Measurements from ENCODE around the gene GCSAML. TPM values are rescaled to one million over a fixed set of nuclear protein-coding genes. Genes with fewer than 3 reads are reported as not detected.

The GCSAML gene
- total and polyA plus RNA-seq, 9 of the 15 experiments (the other 6 are each of a cell fraction or from before 2014, with no cell fraction given): 0.01 TPM; not detected in 8

DNA sequence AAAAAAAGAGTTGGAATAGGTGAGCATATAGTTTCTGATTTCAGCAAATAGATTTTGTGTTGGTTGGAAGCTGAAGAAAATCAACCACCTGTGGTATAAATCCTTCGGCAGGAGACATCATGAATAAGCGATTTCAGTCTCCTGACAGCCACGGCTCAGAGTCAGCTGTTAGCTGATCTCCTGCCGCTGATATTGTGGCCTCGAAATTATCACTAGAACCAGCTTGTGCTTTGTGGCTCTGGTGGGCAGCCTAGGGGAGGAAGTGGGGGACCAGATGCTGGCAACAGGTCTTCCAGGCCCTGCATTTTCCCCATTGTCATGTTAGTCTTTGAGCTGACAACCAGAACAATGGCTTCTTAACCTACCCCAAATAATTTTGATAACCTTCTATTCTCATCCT, 842 bp upstream of the GCSAML start (continued):
- TF ChIP-seq HDGF (IDR thresholded peaks at IDR 0.05) (no peak), ZNF431 (CRISPR knock-in tag; IDR thresholded peaks at IDR 0.05) (no peak), SRSF9 (IDR thresholded peaks at IDR 0.05; ENCODE audit: borderline replicate concordance, low read depth, low read length) (no peak), EZH2 (IDR thresholded peaks at IDR 0.05; ENCODE audit: borderline replicate concordance, low read depth, low read length) (no peak), MCM7 (IDR thresholded peaks at IDR 0.05) (no peak), TGIF2 (CRISPR knock-in tag; IDR thresholded peaks at IDR 0.05) (no peak), SP2 (IDR thresholded peaks at IDR 0.05; ENCODE audit: extremely low read depth, low read depth, low read length, poor library complexity, severe bottlenecking) (no peak), HMG20B (CRISPR knock-in tag; IDR thresholded peaks at IDR 0.05) (no peak), MAFG (tag; conservative IDR thresholded peaks at IDR 0.05) (peak; percentile 39; the same call in 1 of the 2 replicates), EHMT2 (IDR thresholded peaks at IDR 0.05) (no peak), MCM3 (IDR thresholded peaks at IDR 0.05) (no peak), ELF1 (tag; IDR thresholded peaks at IDR 0.05) (no peak), RCOR1 (IDR thresholded peaks at IDR 0.05; ENCODE audit: borderline replicate concordance in 1 of 2, low read depth in 2 of 2, low read length in 2 of 2) (no peak)
- TF ChIP-seq, protein P1, sequence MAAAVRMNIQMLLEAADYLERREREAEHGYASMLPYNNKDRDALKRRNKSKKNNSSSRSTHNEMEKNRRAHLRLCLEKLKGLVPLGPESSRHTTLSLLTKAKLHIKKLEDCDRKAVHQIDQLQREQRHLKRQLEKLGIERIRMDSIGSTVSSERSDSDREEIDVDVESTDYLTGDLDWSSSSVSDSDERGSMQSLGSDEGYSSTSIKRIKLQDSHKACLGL (CRISPR knock-in tag; IDR thresholded peaks at IDR 0.05; ENCODE audit: borderline replicate concordance, poor library complexity, severe bottlenecking): no peak
- TF ChIP-seq, protein P2, sequence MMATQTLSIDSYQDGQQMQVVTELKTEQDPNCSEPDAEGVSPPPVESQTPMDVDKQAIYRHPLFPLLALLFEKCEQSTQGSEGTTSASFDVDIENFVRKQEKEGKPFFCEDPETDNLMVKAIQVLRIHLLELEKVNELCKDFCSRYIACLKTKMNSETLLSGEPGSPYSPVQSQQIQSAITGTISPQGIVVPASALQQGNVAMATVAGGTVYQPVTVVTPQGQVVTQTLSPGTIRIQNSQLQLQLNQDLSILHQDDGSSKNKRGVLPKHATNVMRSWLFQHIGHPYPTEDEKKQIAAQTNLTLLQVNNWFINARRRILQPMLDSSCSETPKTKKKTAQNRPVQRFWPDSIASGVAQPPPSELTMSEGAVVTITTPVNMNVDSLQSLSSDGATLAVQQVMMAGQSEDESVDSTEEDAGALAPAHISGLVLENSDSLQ (IDR thresholded peaks at IDR 0.05): peak; percentile 66
- TF ChIP-seq, protein P3, sequence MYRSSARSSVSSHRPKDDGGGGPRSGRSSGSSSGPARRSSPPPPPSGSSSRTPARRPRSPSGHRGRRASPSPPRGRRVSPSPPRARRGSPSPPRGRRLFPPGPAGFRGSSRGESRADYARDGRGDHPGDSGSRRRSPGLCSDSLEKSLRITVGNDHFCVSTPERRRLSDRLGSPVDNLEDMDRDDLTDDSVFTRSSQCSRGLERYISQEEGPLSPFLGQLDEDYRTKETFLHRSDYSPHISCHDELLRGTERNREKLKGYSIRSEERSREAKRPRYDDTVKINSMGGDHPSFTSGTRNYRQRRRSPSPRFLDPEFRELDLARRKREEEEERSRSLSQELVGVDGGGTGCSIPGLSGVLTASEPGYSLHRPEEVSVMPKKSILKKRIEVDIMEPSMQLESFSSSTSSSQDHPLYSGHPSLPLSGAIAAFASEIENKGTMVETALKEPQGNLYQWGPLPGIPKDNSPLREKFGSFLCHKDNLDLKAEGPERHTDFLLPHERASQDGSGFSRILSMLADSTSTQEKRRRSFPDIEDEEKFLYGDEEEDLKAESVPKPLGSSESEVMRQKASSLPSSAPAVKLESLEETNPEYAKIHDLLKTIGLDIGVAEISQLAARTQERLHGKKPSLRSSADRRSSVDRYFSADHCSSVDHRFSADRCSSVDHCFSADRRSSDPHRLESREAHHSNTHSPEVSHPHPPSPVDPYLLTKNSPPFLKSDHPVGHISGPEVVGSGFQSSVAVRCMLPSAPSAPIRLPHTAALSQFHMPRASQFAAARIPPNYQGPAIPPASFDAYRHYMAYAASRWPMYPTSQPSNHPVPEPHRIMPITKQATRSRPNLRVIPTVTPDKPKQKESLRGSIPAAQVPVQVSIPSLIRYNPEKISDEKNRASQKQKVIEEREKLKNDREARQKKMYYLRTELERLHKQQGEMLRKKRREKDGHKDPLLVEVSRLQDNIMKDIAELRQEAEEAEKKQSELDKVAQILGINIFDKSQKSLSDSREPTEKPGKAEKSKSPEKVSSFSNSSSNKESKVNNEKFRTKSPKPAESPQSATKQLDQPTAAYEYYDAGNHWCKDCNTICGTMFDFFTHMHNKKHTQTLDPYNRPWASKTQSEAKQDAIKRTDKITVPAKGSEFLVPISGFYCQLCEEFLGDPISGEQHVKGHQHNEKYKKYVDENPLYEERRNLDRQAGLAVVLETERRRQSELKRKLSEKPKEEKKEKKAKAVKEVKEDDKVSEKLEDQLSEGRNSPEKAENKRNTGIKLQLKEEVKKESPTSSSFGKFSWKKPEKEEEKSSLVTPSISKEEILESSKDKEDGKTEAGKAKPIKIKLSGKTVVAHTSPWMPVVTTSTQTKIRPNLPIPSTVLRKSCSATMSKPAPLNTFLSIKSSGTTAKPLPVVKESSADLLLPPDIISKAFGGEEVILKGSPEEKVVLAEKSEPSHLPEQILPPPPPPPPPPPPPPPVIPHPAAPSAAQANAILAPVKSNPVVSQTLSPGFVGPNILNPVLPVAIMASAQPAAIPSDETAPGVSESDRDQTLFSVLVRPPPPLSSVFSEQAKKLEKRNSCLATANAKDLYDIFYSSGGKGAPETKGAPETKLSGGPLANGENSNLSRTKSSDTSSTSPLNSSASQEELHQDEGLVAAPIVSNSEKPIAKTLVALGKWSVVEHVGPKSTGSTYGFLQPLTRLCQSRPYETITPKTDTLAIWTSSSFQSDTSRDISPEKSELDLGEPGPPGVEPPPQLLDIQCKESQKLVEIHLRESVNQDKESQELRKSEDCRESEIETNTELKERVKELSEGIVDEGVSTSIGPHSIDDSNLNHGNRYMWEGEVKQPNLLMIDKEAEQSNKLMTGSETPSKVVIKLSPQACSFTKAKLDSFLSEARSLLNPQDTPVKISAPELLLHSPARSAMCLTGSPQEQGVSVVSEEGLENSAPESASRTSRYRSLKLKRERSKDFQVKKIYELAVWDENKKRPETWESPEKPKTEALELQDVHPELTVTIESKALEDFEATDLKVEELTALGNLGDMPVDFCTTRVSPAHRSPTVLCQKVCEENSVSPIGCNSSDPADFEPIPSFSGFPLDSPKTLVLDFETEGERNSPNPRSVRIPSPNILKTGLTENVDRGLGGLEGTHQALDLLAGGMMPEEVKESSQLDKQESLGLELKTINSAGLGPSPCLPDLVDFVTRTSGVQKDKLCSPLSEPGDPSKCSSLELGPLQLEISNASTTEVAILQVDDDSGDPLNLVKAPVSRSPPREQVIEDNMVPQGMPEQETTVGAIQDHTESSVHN (IDR thresholded peaks at IDR 0.05; ENCODE audit: borderline replicate concordance in 1 of 2, low read depth in 1 of 2): peak in 1 of 2 experiments; percentile 83; a peak in 2 of 4 replicates
- TF ChIP-seq, protein P4, sequence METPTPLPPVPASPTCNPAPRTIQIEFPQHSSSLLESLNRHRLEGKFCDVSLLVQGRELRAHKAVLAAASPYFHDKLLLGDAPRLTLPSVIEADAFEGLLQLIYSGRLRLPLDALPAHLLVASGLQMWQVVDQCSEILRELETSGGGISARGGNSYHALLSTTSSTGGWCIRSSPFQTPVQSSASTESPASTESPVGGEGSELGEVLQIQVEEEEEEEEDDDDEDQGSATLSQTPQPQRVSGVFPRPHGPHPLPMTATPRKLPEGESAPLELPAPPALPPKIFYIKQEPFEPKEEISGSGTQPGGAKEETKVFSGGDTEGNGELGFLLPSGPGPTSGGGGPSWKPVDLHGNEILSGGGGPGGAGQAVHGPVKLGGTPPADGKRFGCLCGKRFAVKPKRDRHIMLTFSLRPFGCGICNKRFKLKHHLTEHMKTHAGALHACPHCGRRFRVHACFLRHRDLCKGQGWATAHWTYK (CRISPR knock-in tag; IDR thresholded peaks at IDR 0.05): peak; percentile 97
- TF ChIP-seq, protein P5, sequence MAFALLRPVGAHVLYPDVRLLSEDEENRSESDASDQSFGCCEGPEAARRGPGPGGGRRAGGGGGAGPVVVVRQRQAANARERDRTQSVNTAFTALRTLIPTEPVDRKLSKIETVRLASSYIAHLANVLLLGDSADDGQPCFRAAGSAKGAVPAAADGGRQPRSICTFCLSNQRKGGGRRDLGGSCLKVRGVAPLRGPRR (CRISPR knock-in tag; IDR thresholded peaks at IDR 0.05): no peak
